OCI-LY7 (cell line): Measurements from ENCODE around the gene NKX2-2.

Source experiments
- EZH2phosphoT487 ChIP-seq: fragments of 200-600 bp; sonication (generic); IDR thresholded peaks from 2 replicates; pipeline ENCODE4 v1.6.1; 2018; ENCODE audit warnings: low read depth, borderline replicate concordance, mild to moderate bottlenecking, mixed run types, antibody characterized with exemption, low read length, moderate library complexity, mixed read lengths
- TF ChIP-seq, protein P1 (sequence below): fragments of 200-600 bp; sonication (generic); conservative IDR thresholded peaks from 2 replicates; pipeline ENCODE4 v1.5.1; 2014; ENCODE audit warnings: mild to moderate bottlenecking, antibody characterized with exemption, low read length, moderate library complexity, mixed read lengths

DNA sequence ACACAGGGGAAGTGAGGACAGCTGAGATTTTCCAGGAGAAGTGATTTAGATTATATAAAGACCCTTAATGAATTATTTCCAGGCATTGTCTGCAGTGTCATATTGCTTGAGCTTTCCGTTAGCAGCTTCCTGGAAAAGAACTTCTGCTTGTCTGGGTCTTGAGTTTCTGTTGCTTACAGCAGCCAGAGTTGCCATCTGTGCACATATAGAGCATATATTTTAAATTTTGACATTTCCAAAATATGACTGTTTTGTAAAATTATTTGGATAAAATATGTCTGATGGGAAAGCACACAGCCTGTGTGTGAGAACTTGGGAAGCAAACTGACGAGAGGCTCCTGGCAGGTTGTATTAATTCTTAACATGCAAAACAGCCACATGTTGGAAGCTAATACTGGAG is 21.0 kb upstream of the NKX2-2 start:
- TF ChIP-seq, protein P1, sequence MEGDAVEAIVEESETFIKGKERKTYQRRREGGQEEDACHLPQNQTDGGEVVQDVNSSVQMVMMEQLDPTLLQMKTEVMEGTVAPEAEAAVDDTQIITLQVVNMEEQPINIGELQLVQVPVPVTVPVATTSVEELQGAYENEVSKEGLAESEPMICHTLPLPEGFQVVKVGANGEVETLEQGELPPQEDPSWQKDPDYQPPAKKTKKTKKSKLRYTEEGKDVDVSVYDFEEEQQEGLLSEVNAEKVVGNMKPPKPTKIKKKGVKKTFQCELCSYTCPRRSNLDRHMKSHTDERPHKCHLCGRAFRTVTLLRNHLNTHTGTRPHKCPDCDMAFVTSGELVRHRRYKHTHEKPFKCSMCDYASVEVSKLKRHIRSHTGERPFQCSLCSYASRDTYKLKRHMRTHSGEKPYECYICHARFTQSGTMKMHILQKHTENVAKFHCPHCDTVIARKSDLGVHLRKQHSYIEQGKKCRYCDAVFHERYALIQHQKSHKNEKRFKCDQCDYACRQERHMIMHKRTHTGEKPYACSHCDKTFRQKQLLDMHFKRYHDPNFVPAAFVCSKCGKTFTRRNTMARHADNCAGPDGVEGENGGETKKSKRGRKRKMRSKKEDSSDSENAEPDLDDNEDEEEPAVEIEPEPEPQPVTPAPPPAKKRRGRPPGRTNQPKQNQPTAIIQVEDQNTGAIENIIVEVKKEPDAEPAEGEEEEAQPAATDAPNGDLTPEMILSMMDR, result no peak
- no peak for TF ChIP-seq EZH2phosphoT487
